GM10248 (cell line): Measurements from ENCODE around the gene PHKA1.

Experiments
- CTCF ChIA-PET: fragments of 300-600 bp; sonication (Branson Sonifier 250); formaldehyde crosslinking; extraction: SDS; loops from one replicate; lab custom pipeline; 2021; ENCODE audit warnings: antibody characterized with exemption; lab: Yijun Ruan, JAX
- POLR2A ChIA-PET: fragments of 350-650 bp; sonication (Branson Sonifier 250); formaldehyde crosslinking; extraction: SDS; loops from one replicate; lab custom pipeline; 2020; ENCODE audit warnings: antibody characterized with exemption; lab: Yijun Ruan, JAX
- DNase-seq: peaks from one replicate; pipeline ENCODE4 v3.0.0; 2012; ENCODE audit errors: extremely low spot score
- TF ChIP-seq, protein P1 (sequence below): IDR thresholded peaks from 2 replicates; pipeline ENCODE4 v1.5.1; 2012; ENCODE audit warnings: mild to moderate bottlenecking, low read depth; ENCODE audit errors: extremely low read depth, missing control alignments, control extremely low read depth

The PHKA1 gene

DNA sequence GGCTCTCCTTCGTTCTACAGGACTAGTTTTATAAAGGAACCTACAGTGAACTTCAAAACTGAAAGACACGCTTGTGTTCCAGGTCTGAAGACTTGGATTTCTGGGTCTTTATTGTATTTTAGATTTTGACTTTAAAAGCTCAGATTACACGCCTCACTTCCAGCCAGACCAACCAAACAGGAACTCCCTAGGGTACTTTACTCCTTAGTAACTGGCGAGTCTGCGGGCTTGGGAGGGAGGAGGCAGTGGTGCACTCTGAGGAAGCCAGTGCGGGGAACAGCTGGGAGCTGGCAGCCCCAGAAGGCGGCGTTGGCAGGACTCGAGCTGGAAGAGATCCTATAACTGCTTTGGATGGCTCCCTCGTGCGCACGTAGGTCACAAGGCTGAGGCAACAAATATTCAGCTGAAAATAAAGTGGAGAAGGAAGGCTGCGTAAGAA is 391 bp upstream of the PHKA1 start:
- ChIA-PET POLR2A (no interaction called here), CTCF (no interaction called here)
- no peak for DNase-seq
- TF ChIP-seq, protein P1, sequence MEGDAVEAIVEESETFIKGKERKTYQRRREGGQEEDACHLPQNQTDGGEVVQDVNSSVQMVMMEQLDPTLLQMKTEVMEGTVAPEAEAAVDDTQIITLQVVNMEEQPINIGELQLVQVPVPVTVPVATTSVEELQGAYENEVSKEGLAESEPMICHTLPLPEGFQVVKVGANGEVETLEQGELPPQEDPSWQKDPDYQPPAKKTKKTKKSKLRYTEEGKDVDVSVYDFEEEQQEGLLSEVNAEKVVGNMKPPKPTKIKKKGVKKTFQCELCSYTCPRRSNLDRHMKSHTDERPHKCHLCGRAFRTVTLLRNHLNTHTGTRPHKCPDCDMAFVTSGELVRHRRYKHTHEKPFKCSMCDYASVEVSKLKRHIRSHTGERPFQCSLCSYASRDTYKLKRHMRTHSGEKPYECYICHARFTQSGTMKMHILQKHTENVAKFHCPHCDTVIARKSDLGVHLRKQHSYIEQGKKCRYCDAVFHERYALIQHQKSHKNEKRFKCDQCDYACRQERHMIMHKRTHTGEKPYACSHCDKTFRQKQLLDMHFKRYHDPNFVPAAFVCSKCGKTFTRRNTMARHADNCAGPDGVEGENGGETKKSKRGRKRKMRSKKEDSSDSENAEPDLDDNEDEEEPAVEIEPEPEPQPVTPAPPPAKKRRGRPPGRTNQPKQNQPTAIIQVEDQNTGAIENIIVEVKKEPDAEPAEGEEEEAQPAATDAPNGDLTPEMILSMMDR = no peak

DNA sequence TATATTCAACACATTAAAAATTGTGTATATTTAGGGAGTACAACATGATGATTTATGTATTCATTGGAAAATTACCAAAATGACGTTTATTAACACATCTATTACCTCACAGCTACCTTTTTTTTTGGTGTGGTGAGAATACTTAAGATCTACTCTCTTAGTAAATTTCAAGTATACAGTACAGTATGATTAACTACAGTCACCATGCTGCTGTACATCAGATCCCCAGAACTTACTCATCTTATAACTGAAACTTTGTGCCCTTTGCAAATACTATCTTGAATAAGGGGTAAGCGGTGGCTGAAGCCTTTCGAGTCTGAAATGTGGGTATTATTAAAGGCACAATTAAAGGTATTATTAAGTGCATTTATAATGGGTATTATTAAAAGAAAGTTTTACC is 976 bp downstream of the PHKA1 start:
- TF ChIP-seq, protein P1 = no peak
- DNase-seq = no peak
- CTCF ChIA-PET = no interaction called here
- POLR2A ChIA-PET = no interaction called here

DNA sequence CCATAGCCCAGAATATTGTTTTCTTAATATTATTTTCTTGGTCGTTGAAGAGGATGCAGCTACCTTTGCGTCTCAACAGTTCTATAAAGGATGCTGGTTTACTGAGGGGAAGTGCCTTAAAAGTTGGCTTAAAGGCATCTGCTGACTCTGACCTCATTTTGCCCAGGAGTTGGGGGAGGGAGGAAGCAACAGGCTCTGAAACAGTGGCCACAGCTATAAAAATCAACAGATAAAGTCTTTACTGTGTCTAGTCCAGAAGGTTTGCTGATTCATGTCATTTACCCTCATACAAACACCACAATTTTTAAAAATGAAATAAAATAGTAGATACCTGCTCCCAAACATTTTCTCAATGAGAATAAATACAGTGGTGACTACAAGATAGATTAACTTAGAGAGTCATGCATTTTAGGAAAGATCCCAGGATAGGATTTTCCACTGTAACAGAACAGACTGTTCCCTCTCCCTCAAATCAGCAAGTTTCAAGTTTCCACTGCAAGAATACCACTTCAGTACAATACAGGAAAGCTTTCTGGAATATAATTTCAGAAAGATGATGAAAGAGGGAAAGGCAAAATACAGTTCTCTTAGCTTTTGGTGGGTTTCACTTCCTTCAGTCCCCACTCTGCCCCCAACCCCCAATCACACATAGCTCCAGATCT is 1.9 kb downstream of the PHKA1 start:
- no peak for DNase-seq
- ChIA-PET CTCF (no interaction called here), POLR2A (no interaction called here)
- TF ChIP-seq, protein P1 = no peak

DNA sequence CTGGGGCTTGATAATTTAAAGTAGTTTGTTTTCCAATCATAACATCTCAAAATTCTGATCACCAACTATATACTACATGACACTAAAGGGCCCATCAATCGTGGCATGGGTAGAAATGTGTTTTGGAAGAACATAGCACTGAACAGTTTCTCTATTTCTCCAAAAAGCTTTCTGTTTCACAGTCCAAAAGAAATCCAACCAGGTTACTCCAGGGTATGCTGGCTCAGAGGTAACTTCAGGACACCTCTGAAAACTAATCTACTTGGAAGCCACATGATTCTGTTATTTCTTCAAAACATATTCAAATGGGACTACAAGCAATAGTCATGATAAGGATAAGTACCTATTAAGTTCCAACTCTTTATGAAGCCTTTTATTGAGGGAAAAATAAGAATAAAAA is 8.3 kb downstream of the PHKA1 start:
- CTCF ChIA-PET = no interaction called here
- POLR2A ChIA-PET = no interaction called here
- DNase-seq = no peak

DNA sequence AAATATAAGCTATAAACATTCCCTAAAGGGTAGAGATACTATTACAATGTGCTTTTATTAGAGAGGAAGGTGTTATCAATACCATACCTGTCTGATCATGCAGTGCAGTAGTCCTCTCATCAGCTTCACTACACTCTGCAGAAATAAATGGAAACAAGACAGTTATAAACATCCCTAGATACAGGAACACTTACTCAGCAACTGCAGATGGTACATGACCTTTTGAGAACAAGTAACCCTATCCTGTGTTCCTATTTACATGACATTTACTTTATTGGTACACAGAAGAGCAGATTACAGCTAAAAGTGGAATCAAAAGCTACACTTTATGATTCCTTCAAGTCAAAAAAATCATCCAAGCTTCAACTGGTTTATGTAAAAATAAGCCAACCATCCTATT is 9.0 kb downstream of the PHKA1 start:
- TF ChIP-seq, protein P1 = no peak
- DNase-seq = no peak
- ChIA-PET CTCF (no interaction called here), POLR2A (no interaction called here)

More for the DNA sequence above, 8.3 kb downstream of the PHKA1 start:
- TF ChIP-seq, protein P1 = no peak

DNA sequence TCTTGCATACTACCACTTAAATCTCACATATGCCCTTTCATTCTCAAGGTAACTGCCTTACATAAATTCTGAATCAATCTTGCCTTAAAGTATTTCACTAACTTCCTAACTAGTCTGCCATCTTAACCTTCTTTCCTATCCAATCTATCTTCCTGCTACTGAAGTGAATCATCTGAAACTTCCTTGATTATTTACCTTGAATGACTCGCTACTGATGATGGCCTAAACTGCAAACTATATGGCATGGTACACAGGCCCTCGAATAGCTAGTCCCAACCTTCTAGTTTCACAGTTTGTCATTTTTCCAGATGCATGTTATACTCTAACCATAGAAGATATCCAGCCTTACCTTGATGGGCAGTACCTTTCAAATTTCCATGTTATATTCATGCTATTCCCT is 19.9 kb downstream of the PHKA1 start:
- DNase-seq = no peak
- TF ChIP-seq, protein P1 = no peak
- ChIA-PET POLR2A (no interaction called here), CTCF (no interaction called here)
